ENCODE results near the gene PLBD2. TPM values are rescaled to one million over a fixed set of nuclear protein-coding genes. Genes with fewer than 3 reads are reported as not detected.

Gene PLBD2
- total and polyA plus RNA-seq, 10 of the 15 experiments (the other 5 are each of a cell fraction or from before 2014, with no cell fraction given) = 1.4 to 16.6 (median 5.9) TPM

DNA sequence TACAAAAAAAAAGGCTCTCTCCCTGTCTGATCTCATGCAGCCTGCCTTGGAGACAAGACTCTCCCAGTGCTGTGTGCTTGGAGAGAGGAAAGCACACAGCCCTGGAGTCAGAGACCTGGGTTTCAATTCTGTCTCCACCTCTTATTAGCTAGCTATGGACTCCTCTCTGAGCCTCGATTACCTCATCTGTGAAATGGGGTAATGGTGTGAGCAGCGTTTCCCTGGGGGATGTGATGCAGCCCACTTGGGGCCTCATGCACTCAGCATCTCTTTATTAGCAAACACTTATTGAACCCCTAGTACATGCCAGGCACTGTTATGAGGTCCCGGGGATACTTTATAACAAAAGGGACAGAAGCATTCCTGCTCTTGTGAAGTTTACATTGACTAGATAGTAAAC is 32.8 kb downstream of the PLBD2 start:
- ChIA-PET CTCF (no interaction called here), RAD21 (ENCODE audit: unreplicated experiment) (no interaction called here), POLR2A (no interaction called here), SMC1A (ENCODE audit: uncharacterized antibody, unreplicated experiment) (no interaction called here)
- Histone ChIP-seq H3K79me2 (ENCODE audit: control insufficient read depth, insufficient read depth, low read length) (no peaks in the 10 kb centered on the region), H3K27ac (ENCODE audit: control insufficient read depth, insufficient read depth) (no peak overlapping the region), H3K9ac (ENCODE audit: control insufficient read depth, insufficient read depth, low read length) (no peak overlapping the region), H4K20me1 (ENCODE audit: control insufficient read depth, insufficient read depth) (no peaks in the 10 kb centered on the region), H3K9me3 (replicated peaks; ENCODE audit: control insufficient read depth, insufficient read depth, low read length) (no peaks in the 10 kb centered on the region), H3K36me3 (ENCODE audit: control insufficient read depth in 2 of 2, insufficient read depth in 2 of 2, low read length in 1 of 2) (no peaks in the 10 kb centered on the region; a peak in 3 of 4 replicates), H3K4me3 (no peak overlapping the region), H3K4me2 (ENCODE audit: control insufficient read depth, insufficient read depth) (no peak overlapping the region), H2AFZ (ENCODE audit: control insufficient read depth, low read depth, low read length) (no peak overlapping the region), H3K4me1 (ENCODE audit: control insufficient read depth, insufficient read depth, low read length) (no peaks in the 10 kb centered on the region; the same call in 1 of the 2 replicates), H3K27me3 (replicated peaks in 1 of 2; ENCODE audit: control insufficient read depth in 2 of 2, insufficient read depth in 2 of 2, low read length in 1 of 2) (no peaks in the 10 kb centered on the region)
- BruUV-seq (replicated peaks) = no TSS peak
- intact Hi-C loops (cut with micrococcal nuclease; ENCODE audit: unreplicated experiment) (no loop called here), in situ Hi-C loops (cut with MboI) (no loop called here)
- no peak for DNase-seq (ENCODE audit: low read depth, low spot score)
- WGBS (ENCODE audit: insufficient coverage, insufficient replicate concordance, low lambda C conversion rate, missing lambda C conversion rate) = 79% methylated on average over 3 of the region's 3 CpGs
- ATAC-seq = no peak
- no peak for FAIRE-seq
- no peak for TF ChIP-seq RFX5 (IDR thresholded peaks at IDR 0.05; ENCODE audit: low read depth, low read length)
- TF ChIP-seq, protein P1, sequence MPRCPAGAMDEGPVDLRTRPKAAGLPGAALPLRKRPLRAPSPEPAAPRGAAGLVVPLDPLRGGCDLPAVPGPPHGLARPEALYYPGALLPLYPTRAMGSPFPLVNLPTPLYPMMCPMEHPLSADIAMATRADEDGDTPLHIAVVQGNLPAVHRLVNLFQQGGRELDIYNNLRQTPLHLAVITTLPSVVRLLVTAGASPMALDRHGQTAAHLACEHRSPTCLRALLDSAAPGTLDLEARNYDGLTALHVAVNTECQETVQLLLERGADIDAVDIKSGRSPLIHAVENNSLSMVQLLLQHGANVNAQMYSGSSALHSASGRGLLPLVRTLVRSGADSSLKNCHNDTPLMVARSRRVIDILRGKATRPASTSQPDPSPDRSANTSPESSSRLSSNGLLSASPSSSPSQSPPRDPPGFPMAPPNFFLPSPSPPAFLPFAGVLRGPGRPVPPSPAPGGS (IDR thresholded peaks at IDR 0.05; ENCODE audit: borderline replicate concordance, insufficient read depth, low read depth, low read length, poor library complexity, severe bottlenecking) = no peak
- no peak for TF ChIP-seq TARDBP (IDR thresholded peaks at IDR 0.05; ENCODE audit: borderline replicate concordance)
- no peak for TF ChIP-seq ZNF207 (IDR thresholded peaks at IDR 0.05; ENCODE audit: borderline replicate concordance)

DNA sequence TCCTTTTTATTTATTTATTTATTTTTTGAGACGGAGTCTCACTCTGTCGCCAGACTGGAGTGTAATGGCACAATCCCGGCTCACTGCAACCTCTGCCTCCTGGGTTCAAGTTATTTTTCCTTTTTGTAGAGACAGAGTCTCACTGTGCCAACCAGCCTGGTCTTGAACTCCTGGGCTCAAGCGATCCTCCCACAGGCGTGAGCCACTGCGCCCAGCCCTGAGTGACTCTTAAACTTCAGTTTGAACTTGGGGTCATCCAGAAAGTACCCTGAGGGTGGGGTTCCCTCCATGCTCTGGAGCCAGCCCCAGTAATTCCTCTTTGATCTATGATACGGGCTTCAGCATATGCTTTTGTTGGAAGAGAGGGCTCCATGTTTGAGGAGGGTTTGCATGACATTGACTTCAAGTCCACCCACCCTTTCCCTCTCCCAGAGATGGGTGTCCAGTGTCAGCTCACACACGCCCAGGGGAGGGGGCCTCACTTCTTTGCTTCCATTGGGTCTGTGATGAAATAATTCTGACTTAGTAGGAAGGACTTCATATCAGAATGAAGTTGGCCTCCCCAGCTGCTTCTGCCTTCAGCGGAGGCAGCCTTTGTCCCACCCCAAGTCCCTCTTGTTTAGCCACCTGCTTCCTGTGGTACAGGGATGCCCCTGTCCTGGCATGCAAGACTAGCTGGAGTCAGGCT is 33.4 kb downstream of the PLBD2 start:
- ChIA-PET RAD21 (ENCODE audit: unreplicated experiment) (no interaction called here), SMC1A (ENCODE audit: uncharacterized antibody, unreplicated experiment) (interaction anchor here (0.6 to 1.4 kb wide), 2 partner anchors 43 to 79 kb away, joined by 3 read pairs; no protein-coding TSS in a partner anchor), CTCF (no interaction called here), POLR2A (no interaction called here)
- no peaks in the 10 kb centered on the region for H4K20me1 ChIP-seq (ENCODE audit: control insufficient read depth, insufficient read depth)
- H3K4me3 ChIP-seq = no peak overlapping the region
- ATAC-seq = no peak
- intact Hi-C loops (cut with micrococcal nuclease; ENCODE audit: unreplicated experiment) = no loop called here
- no peak for DNase-seq (ENCODE audit: low read depth, low spot score)
- in situ Hi-C loops (cut with MboI) = no loop called here
- no peaks in the 10 kb centered on the region; the same call in 1 of the 2 replicates for H3K4me1 ChIP-seq (ENCODE audit: control insufficient read depth, insufficient read depth, low read length)
- no peaks in the 10 kb centered on the region for H3K9me3 ChIP-seq (replicated peaks; ENCODE audit: control insufficient read depth, insufficient read depth, low read length)
- H3K79me2 ChIP-seq (ENCODE audit: control insufficient read depth, insufficient read depth, low read length) = no peaks in the 10 kb centered on the region
- no peak overlapping the region for H3K4me2 ChIP-seq (ENCODE audit: control insufficient read depth, insufficient read depth)
- WGBS (ENCODE audit: insufficient coverage, insufficient replicate concordance, low lambda C conversion rate, missing lambda C conversion rate) = 81% methylated on average over 9 of the region's 9 CpGs
- no peak for FAIRE-seq
- no TSS peak for BruUV-seq (replicated peaks)
- H3K27me3 ChIP-seq (replicated peaks in 1 of 2; ENCODE audit: control insufficient read depth in 2 of 2, insufficient read depth in 2 of 2, low read length in 1 of 2) = no peaks in the 10 kb centered on the region
- no peak overlapping the region for H3K27ac ChIP-seq (ENCODE audit: control insufficient read depth, insufficient read depth)
- no peak overlapping the region for H3K9ac ChIP-seq (ENCODE audit: control insufficient read depth, insufficient read depth, low read length)
- no peaks in the 10 kb centered on the region; a peak in 3 of 4 replicates for H3K36me3 ChIP-seq (ENCODE audit: control insufficient read depth in 2 of 2, insufficient read depth in 2 of 2, low read length in 1 of 2)
- H2AFZ ChIP-seq (ENCODE audit: control insufficient read depth, low read depth, low read length) = no peak overlapping the region
- TF ChIP-seq IKZF2 (IDR thresholded peaks at IDR 0.05) (no peak), EZH2 (IDR thresholded peaks at IDR 0.05; ENCODE audit: borderline replicate concordance, control insufficient read depth, low read depth, low read length) (no peak), IKZF1 (conservative IDR thresholded peaks at IDR 0.05) (no peak), BHLHE40 (IDR thresholded peaks at IDR 0.05; ENCODE audit: borderline replicate concordance in 1 of 2, low read depth in 2 of 2, low read length in 1 of 2) (no peak), KDM1A (IDR thresholded peaks at IDR 0.05; ENCODE audit: borderline replicate concordance) (no peak), HDAC6 (IDR thresholded peaks at IDR 0.05; ENCODE audit: unreplicated experiment) (no peak), POU2F2 (IDR thresholded peaks at IDR 0.05; ENCODE audit: borderline replicate concordance, low read depth, low read length) (no peak), SREBF2 (IDR thresholded peaks at IDR 0.05; ENCODE audit: low read length) (no peak), ETV6 (conservative IDR thresholded peaks at IDR 0.05 in 1 of 2, IDR thresholded peaks at IDR 0.05 in 1 of 2; ENCODE audit: borderline replicate concordance in 1 of 2, low read depth in 1 of 2) (no peak), RUNX3 (IDR thresholded peaks at IDR 0.05; ENCODE audit: low read length) (no peak), SREBF1 (IDR thresholded peaks at IDR 0.05; ENCODE audit: low read length) (no peak)

Data from GM12878 (cell line).